ENCODE results near the gene CFAP251.
"Not testable (repeated sequence)": the region's sequence is repeated elsewhere in the genome, so short reads cannot be mapped to it uniquely, and the experiment has no call there.

The CFAP251 gene

GRCh38 chr12:121974026-121974985 is 55.9 kb downstream of the CFAP251 start:
- no peak for DNase-seq (ENCODE audit: low read depth in 3 of 3, low spot score in 1 of 3)

- DNase-seq (ENCODE audit: low read depth in 3 of 3, low spot score in 1 of 3), result no peak
These were observed 56.6 kb downstream of the CFAP251 start for GRCh38 chr12:121975021-121975420.

- no peak for DNase-seq (ENCODE audit: low read depth in 3 of 3, low spot score in 1 of 3)
These were observed 58.6 kb downstream of the CFAP251 start for GRCh38 chr12:121976950-121977349.

GRCh38 chr12:121980191-121980891 is 61.9 kb downstream of the CFAP251 start:
- DNase-seq (ENCODE audit: low read depth in 3 of 3, low spot score in 1 of 3), result no peak

GRCh38 chr12:121980892-121981272 is 62.5 kb downstream of the CFAP251 start:
- no peak for DNase-seq (ENCODE audit: low read depth in 3 of 3, low spot score in 1 of 3)

- no peak for DNase-seq (ENCODE audit: low read depth in 3 of 3, low spot score in 1 of 3)
These were observed 63.1 kb downstream of the CFAP251 start for GRCh38 chr12:121981456-121981855.

- no peak for DNase-seq (ENCODE audit: low read depth in 3 of 3, low spot score in 1 of 3)
These were observed 64.6 kb downstream of the CFAP251 start for GRCh38 chr12:121982950-121983349.

GRCh38 chr12:121983536-121984210 is 65.3 kb downstream of the CFAP251 start:
- no peak for DNase-seq (ENCODE audit: low read depth in 3 of 3, low spot score in 1 of 3)

- DNase-seq (ENCODE audit: low read depth in 3 of 3, low spot score in 1 of 3), result no peak
These were observed 68.3 kb downstream of the CFAP251 start for GRCh38 chr12:121986489-121987245.

- not testable (repeated sequence) for DNase-seq (ENCODE audit: low read depth in 3 of 3, low spot score in 1 of 3)
These were observed 70.1 kb downstream of the CFAP251 start for GRCh38 chr12:121988519-121988918.

GRCh38 chr12:121989276-121990113 is 71.1 kb downstream of the CFAP251 start:
- DNase-seq (ENCODE audit: low read depth in 3 of 3, low spot score in 1 of 3), result no peak

GRCh38 chr12:121990114-121990647 is 71.8 kb downstream of the CFAP251 start:
- no peak for DNase-seq (ENCODE audit: low read depth in 3 of 3, low spot score in 1 of 3)

GRCh38 chr12:121990692-121991603 is 72.6 kb downstream of the CFAP251 start:
- DNase-seq (ENCODE audit: low read depth in 3 of 3, low spot score in 1 of 3), result no peak

- DNase-seq (ENCODE audit: low read depth in 3 of 3, low spot score in 1 of 3), result peak in 2 of 3 donors; percentile 24 to 32
These were observed 73.9 kb downstream of the CFAP251 start for GRCh38 chr12:121992059-121992879.

- DNase-seq (ENCODE audit: low read depth in 3 of 3, low spot score in 1 of 3), result no peak
These were observed 77.9 kb downstream of the CFAP251 start for GRCh38 chr12:121996050-121996944.

GRCh38 chr12:121996945-121997612 is 78.7 kb downstream of the CFAP251 start:
- DNase-seq (ENCODE audit: low read depth in 3 of 3, low spot score in 1 of 3), result no peak

All from stimulated activated CD4-positive, alpha-beta T cell treated with anti-CD3 and anti-CD28 coated beads, TNF-alpha, amount 100 ng/mL, for 1 hour (primary cell).